AG08396 (cell line): ENCODE results near the gene DDI2.
"Not testable (repeated sequence)": the region's sequence is repeated elsewhere in the genome, so short reads cannot be mapped to it uniquely, and the experiment has no call there.

Source experiments
- DNase-seq: peaks from one replicate; pipeline ENCODE4 v3.0.0; 2012; ENCODE audit warnings: low spot score, mixed read lengths

Gene DDI2

GRCh38 chr1:15678578-15678977, 61.3 kb downstream of the DDI2 start:
- DNase-seq = peak; percentile 37

GRCh38 chr1:15680131-15680530, 62.9 kb downstream of the DDI2 start:
- DNase-seq = peak; percentile 52

DNA sequence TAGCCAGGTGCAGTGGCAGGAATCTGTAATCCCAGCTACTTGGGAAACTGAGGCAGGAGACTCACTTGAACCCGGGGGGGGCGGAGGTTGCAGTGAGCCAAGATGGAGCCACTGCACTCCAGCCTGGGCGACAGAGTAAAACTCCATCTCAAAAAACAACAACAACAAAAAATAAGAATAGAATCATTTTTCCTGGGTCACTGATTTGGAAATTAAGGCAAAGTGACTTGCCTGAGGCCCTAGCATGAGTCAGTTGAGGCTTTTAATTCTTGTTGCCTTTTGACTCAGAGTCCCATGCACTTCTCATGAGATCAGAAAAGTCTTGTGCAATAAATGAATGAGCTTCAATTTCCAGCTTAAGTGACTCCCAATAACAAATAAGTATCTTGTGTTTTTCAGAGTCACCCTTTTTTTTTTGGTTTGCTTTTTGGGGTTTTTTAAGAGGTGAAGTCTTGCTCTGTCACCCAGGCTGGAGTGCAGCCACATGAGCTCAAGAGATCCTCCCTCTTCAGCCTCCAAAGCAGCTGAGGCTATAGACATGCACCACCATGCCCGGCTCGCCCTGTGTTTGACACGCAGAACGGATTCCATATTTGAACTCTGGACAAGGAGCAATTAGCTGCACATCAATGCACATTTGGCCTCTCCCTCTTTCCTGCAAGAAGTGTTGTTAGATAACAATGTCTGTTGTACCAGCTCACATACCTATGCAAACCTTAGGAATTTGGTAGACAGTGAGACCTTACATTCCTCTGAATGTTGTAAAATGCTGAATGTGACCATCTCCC, 63.5 kb downstream of the DDI2 start:
- DNase-seq = peak; percentile 87

DNA sequence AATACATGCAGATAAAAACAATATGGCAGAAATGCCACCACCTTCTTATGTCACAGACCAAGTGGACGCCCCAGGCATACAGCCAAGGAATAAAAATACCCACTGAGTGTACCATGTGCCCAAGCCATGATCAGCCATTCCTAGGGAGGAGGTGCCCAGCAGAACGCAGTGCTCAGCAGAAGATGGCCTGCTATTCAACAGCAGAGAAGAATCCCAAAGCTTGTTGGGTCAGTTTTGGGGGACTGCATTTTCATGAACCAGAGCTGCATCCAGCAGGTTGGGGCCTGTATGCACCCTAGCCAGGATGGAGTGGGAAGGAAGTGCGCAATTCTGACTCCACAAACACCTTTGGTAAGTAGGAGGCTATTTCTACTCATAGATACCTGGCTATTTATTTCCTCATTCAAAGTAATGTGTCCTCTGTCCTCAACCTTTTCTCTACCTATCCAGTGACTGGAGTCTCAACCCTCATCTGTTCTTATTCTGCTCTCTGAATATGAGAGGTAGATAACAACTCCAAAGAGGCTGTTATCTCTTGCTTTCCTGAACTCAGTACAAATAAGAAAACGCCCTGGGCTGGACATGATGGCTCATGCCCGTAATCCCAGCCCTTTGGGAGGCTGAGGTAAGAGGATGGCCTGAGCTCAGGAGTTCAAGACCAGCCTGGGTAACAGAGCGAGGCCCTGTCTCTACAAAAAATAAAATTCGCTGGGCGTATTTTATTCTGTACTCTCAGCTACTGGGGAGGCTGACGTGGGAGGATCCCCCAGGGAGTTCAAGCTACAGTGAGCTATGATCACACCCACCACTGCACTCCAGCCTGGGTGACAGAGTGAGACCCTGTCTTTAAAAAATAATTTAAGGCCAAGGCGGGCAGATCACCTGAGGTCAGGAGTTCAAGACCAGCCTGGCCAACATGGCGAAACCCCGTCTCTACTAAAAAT, 64.4 kb downstream of the DDI2 start:
- DNase-seq = no peak

GRCh38 chr1:15682936-15683341, 65.7 kb downstream of the DDI2 start:
- DNase-seq = no peak

- DNase-seq = no peak
Measured at GRCh38 chr1:15683345-15684039, 66.2 kb downstream of the DDI2 start.

GRCh38 chr1:15684042-15684461, 66.8 kb downstream of the DDI2 start, which contains the start of gene PLEKHM2:
PLEKHM2 (plus strand) TSS chr1:15684320; CDS start chr1:15684559, 239 bp downstream.
- DNase-seq = peak; percentile 81

DNA sequence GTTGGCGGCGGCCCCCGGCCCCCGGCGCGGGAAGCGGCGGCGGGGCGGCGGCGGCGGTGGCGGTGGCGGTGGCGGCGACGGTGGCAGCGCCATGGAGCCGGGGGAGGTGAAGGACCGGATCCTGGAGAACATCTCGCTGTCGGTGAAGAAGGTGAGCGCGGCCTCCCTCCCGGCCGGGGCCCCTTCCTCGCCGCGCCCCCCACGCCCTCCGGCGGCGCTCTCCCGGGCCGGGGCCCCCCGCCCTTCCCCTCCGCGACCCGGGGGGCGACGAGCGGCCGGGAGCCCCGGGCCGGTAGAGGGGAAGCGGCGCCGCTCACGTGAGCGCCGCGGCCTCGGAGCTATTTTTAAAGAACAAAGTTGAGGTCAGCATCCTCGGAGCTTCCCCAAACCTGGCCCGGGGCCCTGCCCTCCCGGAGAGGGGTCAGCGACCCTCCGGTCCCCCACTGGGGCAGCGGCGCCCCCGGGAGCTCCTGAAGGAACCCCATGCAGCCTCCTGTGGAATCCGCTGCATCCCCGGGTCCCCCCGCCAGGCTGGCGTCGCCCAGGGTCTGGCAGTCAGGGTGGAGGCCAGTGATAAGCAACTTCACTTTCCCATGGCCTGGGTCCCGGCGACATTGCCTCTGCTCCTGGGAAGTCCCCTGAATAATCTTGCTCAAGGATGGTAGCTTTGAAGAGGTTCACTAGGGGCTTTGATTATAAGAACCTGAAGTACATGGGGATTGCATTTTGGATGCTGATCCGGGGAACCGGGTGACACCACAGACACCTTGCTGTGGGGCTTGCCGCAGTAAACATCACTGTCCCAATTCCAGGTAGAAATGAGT, 67.4 kb downstream of the DDI2 start:
- DNase-seq = peak; percentile 69

DNA sequence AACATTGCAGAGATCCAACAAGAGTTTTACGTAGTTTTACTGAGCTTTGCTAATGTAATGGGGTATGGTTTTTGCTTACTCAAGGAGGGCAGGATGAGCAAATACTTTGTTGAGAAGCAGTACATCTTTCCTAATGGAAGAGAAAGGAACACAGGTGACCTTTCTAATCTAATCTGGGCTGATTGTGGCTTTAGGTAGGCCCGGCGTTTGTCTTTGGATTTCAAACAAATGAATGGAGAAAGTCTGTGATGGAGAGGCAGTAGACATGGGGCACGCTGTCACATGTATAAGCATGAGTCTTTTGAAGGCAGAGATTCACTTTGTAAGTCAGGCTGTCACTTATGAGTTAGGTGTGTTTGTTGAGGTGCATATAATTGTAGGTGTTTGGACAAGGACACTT, 68.6 kb downstream of the DDI2 start:
- DNase-seq = no peak

DNA sequence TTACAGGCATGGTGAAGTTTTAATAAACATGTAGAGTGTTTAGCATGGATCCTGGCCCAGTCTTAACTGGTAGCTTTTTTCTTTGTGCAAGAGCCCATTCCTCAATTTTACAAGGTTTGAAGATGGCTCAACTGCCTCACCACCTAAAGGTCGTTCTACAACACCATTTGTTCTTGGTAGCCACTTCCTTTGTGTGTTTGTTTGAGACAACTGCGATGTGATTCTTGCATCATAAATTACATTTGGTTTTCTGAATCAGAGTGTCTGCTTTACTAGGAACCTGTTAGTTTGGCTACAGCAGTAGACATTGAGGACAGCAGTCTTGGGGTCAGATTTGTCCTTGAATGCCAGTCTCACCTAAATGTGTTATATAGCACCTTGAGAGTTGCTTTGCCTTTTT, 70.2 kb downstream of the DDI2 start:
- no peak for DNase-seq

- DNase-seq = no peak
Measured at GRCh38 chr1:15690317-15690716, 73.1 kb downstream of the DDI2 start.

GRCh38 chr1:15691434-15692032, 74.3 kb downstream of the DDI2 start:
- peak; percentile 47 for DNase-seq

DNA sequence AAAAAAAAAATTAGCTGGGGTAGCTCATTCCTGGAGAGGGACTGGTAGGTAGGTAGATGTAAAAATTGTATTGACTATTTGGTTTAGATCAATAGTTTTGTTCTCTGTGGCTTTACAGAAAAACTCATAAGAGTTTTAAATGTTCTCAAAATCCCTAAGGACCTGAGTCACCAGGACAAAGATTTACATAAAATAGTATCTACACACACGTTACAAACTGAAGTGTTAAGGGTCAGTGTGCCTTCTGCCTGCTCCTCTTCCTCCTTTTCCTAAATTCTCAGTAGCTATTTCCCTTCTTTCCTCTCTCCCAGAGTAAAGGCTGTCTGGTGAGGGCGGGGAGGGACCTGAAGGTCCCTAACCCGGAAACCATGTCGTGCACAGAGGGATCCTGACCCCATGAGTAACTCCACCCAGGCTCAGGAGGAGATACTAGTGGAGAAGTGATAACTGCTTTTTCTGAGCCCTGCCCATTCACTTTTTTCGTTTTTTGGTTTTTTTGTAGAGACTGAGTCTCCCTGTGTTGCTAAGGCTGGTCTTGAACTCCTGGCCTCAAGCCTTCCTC, 74.9 kb downstream of the DDI2 start:
- DNase-seq = no peak

GRCh38 chr1:15693371-15693770, 76.1 kb downstream of the DDI2 start:
- no peak for DNase-seq

DNA sequence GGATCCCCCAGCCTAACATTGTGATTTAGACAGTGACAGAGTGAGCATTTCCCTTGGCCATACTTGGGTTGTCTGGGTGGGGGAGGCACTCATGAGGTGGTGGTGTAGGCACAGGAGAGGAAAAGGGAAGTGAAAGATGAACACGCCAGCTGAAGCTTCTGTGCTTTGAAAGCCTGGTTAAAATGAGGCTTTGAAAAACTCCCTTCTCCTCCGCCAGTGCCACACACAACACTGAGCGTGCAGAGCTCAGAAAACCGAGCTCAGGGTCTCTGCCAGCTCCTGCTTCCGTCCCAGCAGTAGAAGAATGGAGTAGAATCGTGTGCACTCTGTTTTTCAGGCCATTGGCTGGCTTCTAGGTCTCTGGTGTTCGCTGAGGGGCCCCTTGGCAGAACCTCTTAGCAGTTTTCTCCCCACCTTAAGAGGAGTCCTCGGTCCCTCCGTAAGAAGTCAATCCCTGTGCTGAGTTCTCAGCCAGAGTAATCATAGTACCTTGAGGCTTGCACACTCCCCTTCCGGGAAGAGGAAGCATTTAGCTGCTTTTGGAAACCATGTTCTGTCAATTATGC, 79.8 kb downstream of the DDI2 start:
- no peak for DNase-seq

DNA sequence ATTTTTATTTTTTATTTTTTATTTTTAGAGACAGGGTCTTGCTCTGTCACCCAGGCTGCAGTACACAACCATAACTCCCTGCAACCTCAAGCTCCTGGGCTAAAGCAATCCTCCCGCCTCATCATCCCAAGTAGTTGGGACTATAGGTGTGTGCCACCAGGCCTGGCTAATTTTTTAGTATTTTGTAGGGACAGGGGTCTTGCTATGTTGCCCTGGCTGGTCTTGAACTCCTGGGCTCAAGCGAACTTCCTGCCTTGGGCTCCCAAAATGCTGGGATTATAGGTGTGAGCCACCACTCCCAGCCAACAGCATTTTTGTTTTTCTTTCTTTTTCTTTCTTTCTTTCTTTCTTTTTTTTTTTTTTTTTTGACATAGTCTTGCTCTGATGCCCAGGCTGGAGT, 80.9 kb downstream of the DDI2 start:
- no peak for DNase-seq

- not testable (repeated sequence) for DNase-seq
Measured at GRCh38 chr1:15699321-15699720, 82.1 kb downstream of the DDI2 start.

DNA sequence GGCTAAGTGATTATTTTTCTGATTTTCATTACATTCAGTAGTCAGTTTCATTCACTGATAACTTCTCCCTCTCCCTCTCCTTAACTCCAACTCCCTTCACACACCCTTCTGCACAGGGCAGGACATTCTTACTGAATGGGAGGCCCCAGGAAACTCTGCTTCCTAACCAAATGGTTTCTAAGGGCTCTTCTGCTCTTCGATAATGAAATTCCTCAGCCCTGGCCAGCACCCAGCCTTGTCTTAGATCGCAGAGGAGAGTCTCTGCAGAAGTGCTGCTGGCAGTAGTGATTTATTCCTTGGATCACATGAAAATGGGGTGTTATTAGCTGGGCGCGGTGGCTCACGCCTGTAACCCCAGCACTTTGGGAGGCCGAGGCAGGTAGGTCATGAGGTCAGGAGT, 83.2 kb downstream of the DDI2 start:
- DNase-seq = no peak

DNA sequence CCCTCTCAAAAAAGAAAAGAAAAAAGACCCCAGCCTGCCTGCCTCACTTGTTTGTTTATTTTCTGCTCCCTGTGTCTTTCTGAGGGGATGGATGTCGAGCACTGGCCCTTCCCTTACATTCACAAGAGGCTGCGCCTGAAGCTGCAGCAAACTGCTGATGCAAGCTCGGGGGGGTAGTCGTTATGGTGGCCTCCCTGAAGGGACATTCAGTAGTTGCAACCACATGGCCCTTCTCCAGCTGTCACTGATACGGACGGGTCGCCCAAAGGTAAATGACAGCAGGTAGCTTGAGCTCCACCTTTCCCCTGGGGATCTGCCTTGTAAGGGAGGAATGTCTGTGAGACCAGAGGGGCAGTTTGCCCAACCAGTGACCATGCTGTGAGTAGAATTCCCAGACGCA, 84.5 kb downstream of the DDI2 start:
- DNase-seq = no peak
